HG03280 (cell line): ENCODE measurements around the gene NRG2.

ENCODE experiments used
- ATAC-seq: cut with Tn5 transposase; IDR thresholded peaks from one replicate; pipeline ENCODE4 v1.9.1; 2021; ENCODE audit warnings: mild to moderate bottlenecking, moderate library complexity; ENCODE audit not compliant: unreplicated experiment

NRG2 gene

GRCh38 chr5:139951296-139951924, 91.7 kb downstream of the NRG2 start:
- ATAC-seq = no peak

- no peak for ATAC-seq
Measured at GRCh38 chr5:139950436-139950835, 92.7 kb downstream of the NRG2 start.

- ATAC-seq = no peak
Measured at GRCh38 chr5:139949710-139950109, 93.4 kb downstream of the NRG2 start.

- ATAC-seq = no peak
Measured at GRCh38 chr5:139947727-139948126, 95.4 kb downstream of the NRG2 start.

- ATAC-seq = no peak
Measured at GRCh38 chr5:139946440-139946839, 96.7 kb downstream of the NRG2 start.

- ATAC-seq = no peak
Measured at GRCh38 chr5:139946006-139946405, 97.1 kb downstream of the NRG2 start.

GRCh38 chr5:139942243-139942642, 100.9 kb downstream of the NRG2 start:
- ATAC-seq = no peak

GRCh38 chr5:139930406-139930805, 112.7 kb downstream of the NRG2 start:
- ATAC-seq = no peak

GRCh38 chr5:139926797-139927503, 116.1 kb downstream of the NRG2 start:
- no peak for ATAC-seq

GRCh38 chr5:139925650-139926640, 117.2 kb downstream of the NRG2 start:
- no peak for ATAC-seq

- no peak for ATAC-seq
Measured at GRCh38 chr5:139925216-139925562, 117.9 kb downstream of the NRG2 start.

- no peak for ATAC-seq
Measured at GRCh38 chr5:139924294-139925215, 118.5 kb downstream of the NRG2 start.

GRCh38 chr5:139919308-139919707, 123.8 kb downstream of the NRG2 start:
- ATAC-seq = no peak

GRCh38 chr5:139915834-139916233, 127.3 kb downstream of the NRG2 start:
- no peak for ATAC-seq

GRCh38 chr5:139915266-139915665, 127.8 kb downstream of the NRG2 start:
- no peak for ATAC-seq

- no peak for ATAC-seq
Measured at GRCh38 chr5:139914218-139914807, 128.8 kb downstream of the NRG2 start.

GRCh38 chr5:139912804-139913203, 130.3 kb downstream of the NRG2 start:
- ATAC-seq = no peak

GRCh38 chr5:139912158-139912557, 130.9 kb downstream of the NRG2 start:
- ATAC-seq = no peak

- ATAC-seq = no peak
Measured at GRCh38 chr5:139911425-139912120, 131.5 kb downstream of the NRG2 start.

GRCh38 chr5:139910901-139911300, 132.2 kb downstream of the NRG2 start:
- no peak for ATAC-seq
